Effector memory CD4-positive, alpha-beta T cell (primary cell): ENCODE data around the gene FAM229A.
A peak's percentile ranks its signal among the peaks of the same experiment; 100 is the strongest.
"Not testable (repeated sequence)": the region's sequence is repeated elsewhere in the genome, so short reads cannot be mapped to it uniquely, and the experiment has no call there.

ENCODE experiments used
- DNase-seq, 3 donors: peaks; one replicate each; pipeline ENCODE4 v3.0.0-alpha.2; 2020
- H3K27ac ChIP-seq: 2 replicates; pipeline ENCODE4 v1.7.0; 2013; ENCODE audit warnings: mild to moderate bottlenecking, low read length, moderate library complexity; ENCODE audit not compliant: insufficient read depth, poor library complexity, severe bottlenecking
- H3K27me3 ChIP-seq: replicated peaks from 2 replicates; pipeline ENCODE4 v1.7.0; 2013; ENCODE audit warnings: mild to moderate bottlenecking, low read length; ENCODE audit not compliant: insufficient read depth, control insufficient read depth, poor library complexity, severe bottlenecking
- H3K36me3 ChIP-seq: 2 replicates; pipeline ENCODE4 v1.7.0; 2013; ENCODE audit warnings: mild to moderate bottlenecking, low read length, moderate library complexity; ENCODE audit not compliant: control insufficient read depth, insufficient read depth
- H3K4me1 ChIP-seq: 2 replicates; pipeline ENCODE4 v1.7.0; 2013; ENCODE audit warnings: low read length, mild to moderate bottlenecking; ENCODE audit not compliant: control insufficient read depth, insufficient read depth, poor library complexity, severe bottlenecking
- H3K4me3 ChIP-seq: 2 replicates; pipeline ENCODE4 v1.7.0; 2013; ENCODE audit warnings: low read length, low read depth, mild to moderate bottlenecking; ENCODE audit not compliant: insufficient read depth, poor library complexity, severe bottlenecking
- H3K9me3 ChIP-seq: 2 replicates; pipeline ENCODE4 v1.7.0; 2013; ENCODE audit warnings: mild to moderate bottlenecking, low read length, moderate library complexity; ENCODE audit not compliant: control insufficient read depth

FAM229A gene

GRCh38 chr1:32361308-32361673 lies 994 bp downstream of the FAM229A start:
- no peak overlapping the region for H3K27ac ChIP-seq
- H3K36me3 ChIP-seq = peaks cover 14% of the 10 kb centered on the region
- H3K27me3 ChIP-seq = peaks cover 3% of the 10 kb centered on the region
- peaks cover 9% of the 10 kb centered on the region for H3K4me1 ChIP-seq
- DNase-seq = no peak
- H3K9me3 ChIP-seq = no peaks in the 10 kb centered on the region
- no peak overlapping the region for H3K4me3 ChIP-seq

- H3K27ac ChIP-seq = no peak overlapping the region
- H3K36me3 ChIP-seq = no peaks in the 10 kb centered on the region
- H3K4me3 ChIP-seq = no peak overlapping the region
- DNase-seq = no peak
- peaks cover 9% of the 10 kb centered on the region for H3K4me1 ChIP-seq
- H3K9me3 ChIP-seq = no peaks in the 10 kb centered on the region
- H3K27me3 ChIP-seq = peaks cover 3% of the 10 kb centered on the region
Measured at GRCh38 chr1:32358435-32358834, 3.9 kb downstream of the FAM229A start.

- H3K9me3 ChIP-seq = no peaks in the 10 kb centered on the region
- no peak overlapping the region for H3K27ac ChIP-seq
- H3K27me3 ChIP-seq = peaks cover under 1% of the 10 kb centered on the region
- no peak for DNase-seq
- H3K4me3 ChIP-seq = no peak overlapping the region
- H3K4me1 ChIP-seq = peaks cover 9% of the 10 kb centered on the region
- H3K36me3 ChIP-seq = no peaks in the 10 kb centered on the region
Measured at GRCh38 chr1:32357614-32358013, 4.7 kb downstream of the FAM229A start.

- DNase-seq = no peak
- Histone ChIP-seq H3K4me1 (peaks cover 9% of the 10 kb centered on the region), H3K36me3 (no peaks in the 10 kb centered on the region), H3K9me3 (no peaks in the 10 kb centered on the region), H3K4me3 (no peak overlapping the region), H3K27ac (no peak overlapping the region), H3K27me3 (no peaks in the 10 kb centered on the region)
Measured at GRCh38 chr1:32356478-32356877, 5.8 kb downstream of the FAM229A start.

DNA sequence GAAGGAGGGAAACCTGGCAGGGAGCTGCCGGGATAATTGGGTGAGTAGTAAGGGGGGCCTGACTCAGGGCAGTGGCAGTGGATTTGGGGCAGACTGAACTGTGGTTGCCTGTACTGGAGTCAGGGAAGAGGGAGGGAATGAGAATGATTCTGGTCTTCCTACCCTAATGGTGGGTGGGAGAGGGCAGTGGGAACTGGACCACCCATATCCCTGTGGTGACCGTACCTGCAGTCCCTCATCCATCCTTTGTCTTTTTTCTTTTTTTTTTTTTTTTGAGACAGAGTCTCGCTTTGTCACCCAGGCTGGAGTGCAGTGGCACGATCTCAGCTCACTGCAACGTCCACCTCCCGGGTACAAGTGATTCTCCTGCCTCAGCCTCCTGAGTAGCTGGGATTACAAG lies 6.5 kb downstream of the FAM229A start:
- not testable (repeated sequence) for H3K36me3 ChIP-seq, DNase-seq, H3K27ac ChIP-seq, H3K4me3 ChIP-seq, H3K27me3 ChIP-seq, H3K9me3 ChIP-seq
- peaks cover 11% of the 10 kb centered on the region for H3K4me1 ChIP-seq

DNA sequence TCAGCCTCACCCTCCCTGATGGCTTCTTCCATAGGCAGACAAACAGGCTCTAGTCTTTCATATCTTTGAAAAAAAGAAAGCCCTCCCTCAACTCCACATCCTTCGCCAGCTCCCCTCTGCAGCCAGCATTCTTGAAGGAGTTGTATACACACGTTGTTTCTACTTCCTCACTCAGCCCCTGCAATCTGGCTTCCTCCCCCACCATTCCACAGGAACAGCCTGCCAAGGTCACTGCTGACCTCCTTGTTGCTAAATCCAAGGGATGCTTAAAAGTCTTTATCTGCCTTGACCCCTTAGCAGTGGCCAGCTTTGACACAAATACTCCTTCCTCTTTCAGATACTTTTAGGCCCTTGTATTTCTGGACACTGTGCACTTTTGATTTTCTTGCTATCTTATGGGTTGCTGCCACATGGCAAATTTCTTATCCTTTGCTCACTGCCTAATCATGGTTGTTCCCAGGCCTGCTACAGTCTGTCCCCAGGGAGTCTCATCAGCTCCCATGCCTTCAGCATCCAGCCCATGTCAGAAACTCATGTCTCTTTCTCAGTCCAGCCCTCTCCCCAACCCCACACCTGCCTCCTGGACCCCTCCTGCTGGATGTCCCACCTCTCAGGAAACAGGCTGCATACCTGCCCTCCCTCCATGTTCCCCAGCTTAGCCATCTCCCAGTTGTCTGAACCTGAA lies 8.3 kb downstream of the FAM229A start:
- no peak for DNase-seq
- H3K36me3 ChIP-seq = no peaks in the 10 kb centered on the region
- no peaks in the 10 kb centered on the region for H3K9me3 ChIP-seq
- H3K4me3 ChIP-seq = no peak overlapping the region
- no peaks in the 10 kb centered on the region for H3K27me3 ChIP-seq
- no peak overlapping the region for H3K27ac ChIP-seq
- H3K4me1 ChIP-seq = peaks cover 24% of the 10 kb centered on the region

DNA sequence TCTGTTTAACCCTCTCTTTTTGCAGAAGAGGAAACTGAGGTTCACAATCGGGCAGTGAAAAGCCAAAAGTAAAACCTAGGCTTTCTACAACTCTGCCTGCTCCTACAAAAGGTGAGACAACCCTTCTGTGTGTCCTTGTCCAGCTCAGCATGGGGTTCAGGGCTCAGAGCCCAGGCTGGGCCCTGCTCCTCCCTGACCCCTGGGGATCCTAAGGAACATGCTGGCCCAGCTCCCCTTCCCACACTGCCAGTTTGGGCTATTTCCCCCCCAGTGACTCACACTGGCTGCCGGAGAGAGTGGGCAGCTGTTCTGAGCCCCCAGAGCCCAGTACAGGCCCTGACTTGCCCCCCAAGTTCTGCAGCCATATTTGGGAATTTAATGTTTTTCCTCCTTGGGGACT lies 8.9 kb downstream of the FAM229A start:
- no peak overlapping the region for H3K27ac ChIP-seq
- no peaks in the 10 kb centered on the region for H3K27me3 ChIP-seq
- H3K4me1 ChIP-seq = peaks cover 30% of the 10 kb centered on the region

GRCh38 chr1:32352831-32353383 lies 9.4 kb downstream of the FAM229A start:
- no peak for DNase-seq
- no peak overlapping the region for H3K4me3 ChIP-seq
- H3K9me3 ChIP-seq = no peaks in the 10 kb centered on the region
- H3K4me1 ChIP-seq = peaks cover 32% of the 10 kb centered on the region
- H3K36me3 ChIP-seq = no peaks in the 10 kb centered on the region
- H3K27me3 ChIP-seq = no peaks in the 10 kb centered on the region
- no peak overlapping the region for H3K27ac ChIP-seq

More for the DNA sequence above, 8.9 kb downstream of the FAM229A start:
- no peak for DNase-seq
- no peak overlapping the region for H3K4me3 ChIP-seq
- no peaks in the 10 kb centered on the region for H3K9me3 ChIP-seq
- H3K36me3 ChIP-seq = no peaks in the 10 kb centered on the region

DNA sequence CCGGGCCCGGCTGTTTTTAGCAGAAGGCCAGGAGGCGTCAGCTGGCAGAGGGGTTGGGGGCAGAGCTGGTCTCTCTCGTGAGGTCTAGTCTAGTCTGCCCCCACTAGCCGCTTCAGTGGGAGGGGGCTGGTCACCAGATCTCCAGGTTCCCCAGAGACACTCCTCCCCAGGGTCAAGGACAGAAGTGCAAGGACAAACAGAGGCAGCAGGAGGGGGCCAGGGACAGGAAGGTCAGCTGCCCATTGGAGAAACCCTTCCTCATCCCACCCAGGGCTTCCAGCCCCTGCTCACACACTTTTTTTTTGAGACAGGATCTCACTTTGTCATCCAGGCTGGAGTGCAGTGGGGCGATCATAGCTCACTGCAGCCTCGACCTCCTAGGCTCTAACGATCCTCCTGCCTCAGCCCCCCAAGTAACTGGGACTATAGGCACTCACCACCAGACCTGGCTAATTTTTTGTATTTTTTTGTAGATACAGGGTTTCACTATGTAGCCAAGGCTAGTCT lies 10.0 kb downstream of the FAM229A start:
- H3K27ac ChIP-seq = no peak overlapping the region
- H3K4me3 ChIP-seq = peak overlapping the region; percentile 71
- no peaks in the 10 kb centered on the region for H3K27me3 ChIP-seq
- no peaks in the 10 kb centered on the region for H3K9me3 ChIP-seq
- no peaks in the 10 kb centered on the region for H3K36me3 ChIP-seq
- peaks cover 32% of the 10 kb centered on the region for H3K4me1 ChIP-seq
- DNase-seq = no peak

- Histone ChIP-seq H3K27me3 (no peaks in the 10 kb centered on the region), H3K36me3 (no peaks in the 10 kb centered on the region), H3K4me1 (peaks cover 32% of the 10 kb centered on the region), H3K9me3 (no peaks in the 10 kb centered on the region), H3K27ac (peak overlapping the region; percentile 70), H3K4me3 (peak overlapping the region; percentile 71)
- DNase-seq = peak; percentile 87 to 90 (median 90)
Measured at GRCh38 chr1:32351399-32352238, 10.7 kb downstream of the FAM229A start.
